GM10847 (cell line): ENCODE results near the gene FAM78B.

Experiments
- POLR2A ChIP-seq: IDR thresholded peaks from 2 replicates; pipeline ENCODE4 v1.6.1; 2011; ENCODE audit not compliant: insufficient read length; ENCODE audit errors: extremely low read depth

The FAM78B gene

GRCh38 chr1:166066107-166066506 lies 100.7 kb downstream of the FAM78B start:
- TF ChIP-seq POLR2A = no peak

- no peak for TF ChIP-seq POLR2A
Observed at GRCh38 chr1:166064951-166065350, 101.8 kb downstream of the FAM78B start.

GRCh38 chr1:166064313-166064926 lies 102.4 kb downstream of the FAM78B start:
- no peak for TF ChIP-seq POLR2A

- no peak for TF ChIP-seq POLR2A
Observed at GRCh38 chr1:166063701-166064100, 103.1 kb downstream of the FAM78B start.

- no peak for TF ChIP-seq POLR2A
Observed at GRCh38 chr1:166062421-166063070, 104.3 kb downstream of the FAM78B start.

GRCh38 chr1:166057650-166058049 lies 109.2 kb downstream of the FAM78B start:
- no peak for TF ChIP-seq POLR2A

GRCh38 chr1:166053395-166053794 lies 113.4 kb downstream of the FAM78B start:
- TF ChIP-seq POLR2A = no peak

- TF ChIP-seq POLR2A = no peak
Observed at GRCh38 chr1:166040202-166040997, 126.4 kb downstream of the FAM78B start.

- TF ChIP-seq POLR2A = no peak
Observed at GRCh38 chr1:166039436-166040201, 127.2 kb downstream of the FAM78B start.

GRCh38 chr1:166036092-166036491 lies 130.7 kb downstream of the FAM78B start:
- TF ChIP-seq POLR2A = no peak

GRCh38 chr1:166032572-166033371 lies 134.0 kb downstream of the FAM78B start:
- no peak for TF ChIP-seq POLR2A

GRCh38 chr1:166031932-166032571 lies 134.7 kb downstream of the FAM78B start:
- no peak for TF ChIP-seq POLR2A

- TF ChIP-seq POLR2A = no peak
Observed at GRCh38 chr1:166029196-166029945, 137.4 kb downstream of the FAM78B start.
